ENCODE data around the gene ESD.
"Not testable (repeated sequence)": the region's sequence is repeated elsewhere in the genome, so short reads cannot be mapped to it uniquely, and the experiment has no call there.

ESD gene

GRCh38 chr13:46796515-46797474 is at the start of gene ESD:
TSS of gene ESD (minus strand) at chr13:46797161. CDS start at chr13:46791413, 5,748 bp downstream.
- peak; percentile 92 for DNase-seq

DNA sequence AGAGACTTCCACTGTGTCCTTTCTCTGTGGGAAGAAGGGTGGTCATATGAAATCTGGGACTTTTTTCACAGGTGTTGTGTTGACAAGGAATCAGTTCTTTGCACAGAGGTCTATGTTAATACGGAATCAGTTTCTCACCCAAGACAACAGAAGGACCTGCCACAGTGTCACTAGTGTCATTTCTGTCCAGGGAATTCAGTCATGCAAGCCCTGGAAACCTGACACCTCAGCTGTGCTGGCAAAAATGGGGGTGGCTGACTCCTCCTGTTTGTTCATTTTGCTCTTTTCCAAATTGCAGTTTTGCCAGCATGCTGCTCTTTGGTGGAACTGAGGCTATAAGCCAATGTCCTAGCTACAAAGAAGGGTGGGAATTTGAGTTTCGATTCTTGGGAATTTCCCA is 49.8 kb upstream of the ESD start:
- no peak for DNase-seq

DNA sequence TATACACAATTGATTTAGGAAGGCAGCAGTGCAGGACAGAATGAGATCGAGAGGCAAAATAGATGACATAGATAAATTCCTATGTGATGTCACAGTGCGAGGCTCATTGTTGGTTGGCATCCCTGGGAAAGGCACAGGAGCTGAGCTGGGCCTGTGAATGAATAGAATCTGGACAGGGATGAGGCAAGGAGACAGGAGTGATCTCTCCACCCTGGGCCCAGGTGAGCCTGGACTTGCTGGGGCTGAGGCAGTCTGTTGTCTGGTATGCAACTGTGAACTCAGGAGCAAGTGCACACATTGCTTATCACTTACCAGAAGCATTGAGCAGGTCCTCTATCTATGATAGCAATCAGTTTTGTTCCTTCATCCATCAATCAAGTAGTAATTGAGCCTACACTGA is 48.2 kb upstream of the ESD start:
- DNase-seq = no peak

- no peak for DNase-seq
These were observed 47.5 kb upstream of the ESD start for GRCh38 chr13:46844431-46844830.

GRCh38 chr13:46839399-46839798 is 42.4 kb upstream of the ESD start:
- DNase-seq = no peak

DNA sequence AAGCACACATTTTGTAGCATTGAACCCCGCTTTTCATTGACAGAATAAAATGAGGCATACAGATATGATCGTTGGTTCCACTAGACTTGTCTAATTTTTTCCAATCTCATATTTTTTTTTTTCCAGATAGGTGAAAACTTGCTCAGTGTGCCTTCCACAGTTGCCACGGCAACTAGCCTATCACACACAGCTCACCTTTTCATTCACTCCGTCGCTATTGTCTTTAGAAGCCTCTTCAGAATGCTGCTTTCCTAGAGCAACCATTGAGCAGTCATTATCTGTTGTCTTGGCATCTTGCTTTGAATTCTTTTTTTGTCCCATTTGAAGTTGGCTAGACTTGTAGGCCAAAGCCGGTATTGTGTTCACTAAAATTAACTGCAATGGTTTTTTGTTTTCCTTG is 37.7 kb upstream of the ESD start:
- no peak for DNase-seq

GRCh38 chr13:46831588-46832194 is 34.7 kb upstream of the ESD start:
- no peak for DNase-seq

DNA sequence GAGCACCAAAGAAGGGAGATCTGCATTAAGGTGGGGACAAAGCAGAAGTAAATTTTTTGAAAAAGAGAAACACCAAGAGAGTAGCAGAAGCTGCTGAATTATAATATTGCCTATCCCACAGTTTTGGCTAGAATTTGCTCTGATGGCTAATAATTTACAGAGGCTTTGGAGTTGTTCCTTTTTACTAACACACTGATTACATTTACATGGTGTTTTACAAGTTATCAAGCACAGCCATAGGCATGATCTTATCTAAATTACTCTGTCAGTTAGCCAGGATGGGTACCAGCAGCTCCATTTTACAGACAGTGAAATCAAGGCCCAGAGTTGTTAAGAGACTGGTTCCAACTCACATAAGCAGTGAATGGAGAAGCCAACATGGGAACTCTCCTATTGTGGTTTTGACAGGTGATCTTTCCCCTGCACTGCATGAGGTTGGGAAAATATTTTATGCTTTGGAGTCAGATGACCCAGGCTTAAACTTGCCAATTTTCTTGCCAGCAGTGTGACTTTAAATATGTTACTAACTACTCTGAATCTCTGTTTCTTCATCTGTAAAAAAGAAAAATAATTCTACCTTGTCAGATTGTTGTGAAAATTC is 33.5 kb upstream of the ESD start:
- DNase-seq = no peak

DNA sequence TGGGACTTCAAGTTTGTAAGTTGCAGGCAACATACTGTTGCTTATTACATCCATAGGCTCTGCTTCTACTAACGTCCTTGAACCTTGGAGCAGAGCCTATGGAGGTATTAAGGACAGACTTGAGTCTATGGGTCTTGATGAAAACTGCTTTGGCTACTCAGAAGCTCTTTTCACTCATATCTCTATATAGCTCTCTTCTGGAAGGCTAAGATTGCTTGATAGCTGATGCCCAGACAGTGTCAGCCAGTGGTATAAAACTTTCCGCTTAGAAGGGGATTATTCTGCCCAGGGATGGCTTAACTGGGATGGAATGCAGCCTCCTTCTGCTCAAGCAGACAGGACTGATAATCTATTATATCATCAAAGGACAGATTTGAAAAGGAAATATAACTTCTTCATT is 25.6 kb upstream of the ESD start:
- DNase-seq = no peak

DNA sequence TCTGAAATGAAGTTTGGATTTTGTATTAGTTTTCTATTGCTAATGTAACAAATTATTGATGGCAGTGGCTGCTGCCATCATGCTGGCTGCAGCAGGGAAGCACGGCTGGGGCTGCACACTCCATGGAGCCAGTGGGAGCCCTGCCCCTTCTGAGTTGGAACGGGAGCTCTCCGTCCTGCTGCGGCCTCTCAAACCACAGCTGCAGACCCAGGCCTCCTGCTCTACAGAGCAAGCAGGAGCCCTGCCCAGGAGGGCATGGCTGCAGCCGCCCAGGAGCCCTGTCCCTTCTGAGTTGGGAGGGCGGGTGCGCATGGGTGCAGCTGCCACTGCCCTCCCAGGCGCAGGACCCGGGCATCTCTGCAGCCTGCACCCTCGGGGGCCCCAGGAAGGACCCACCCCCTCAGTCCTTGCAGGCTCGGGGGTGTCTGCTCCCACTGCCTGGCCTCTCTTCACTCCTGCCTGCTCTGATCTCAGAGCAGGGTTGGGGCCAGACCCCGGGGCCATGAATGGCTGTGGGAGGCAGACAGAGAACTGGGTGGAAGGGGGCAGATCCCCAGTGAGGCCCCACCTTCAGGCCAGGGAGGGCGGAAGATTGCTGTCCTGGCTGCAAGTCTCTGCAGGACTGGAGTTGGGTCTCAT is 21.0 kb upstream of the ESD start:
- no peak for DNase-seq

- no peak for DNase-seq
These were observed 20.1 kb upstream of the ESD start for GRCh38 chr13:46817095-46817494.

- DNase-seq = no peak
These were observed 19.4 kb upstream of the ESD start for GRCh38 chr13:46816371-46816770.

DNA sequence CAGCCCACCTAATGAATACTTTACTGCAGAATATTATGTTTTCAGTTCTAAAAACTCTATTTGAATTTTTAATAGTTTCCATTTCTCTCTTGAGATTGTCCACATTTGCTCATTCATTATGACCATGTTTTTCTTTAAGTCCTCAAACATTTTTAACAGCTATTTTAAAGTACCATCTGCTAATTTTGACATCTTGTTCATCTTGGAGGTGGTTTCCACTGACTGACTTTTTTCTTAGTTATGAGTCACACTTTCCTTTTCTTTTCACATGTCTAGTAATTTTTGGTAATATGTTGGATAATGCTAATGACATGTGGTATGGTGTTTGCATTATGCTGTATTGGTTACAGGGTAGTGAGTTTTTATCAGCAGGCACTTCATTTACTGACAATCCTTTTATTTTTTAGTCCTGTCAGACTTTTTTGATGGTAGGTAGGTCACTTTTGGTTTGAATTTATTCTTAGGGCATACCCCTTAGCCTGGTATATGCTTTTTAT is 15.4 kb upstream of the ESD start:
- no peak for DNase-seq

DNA sequence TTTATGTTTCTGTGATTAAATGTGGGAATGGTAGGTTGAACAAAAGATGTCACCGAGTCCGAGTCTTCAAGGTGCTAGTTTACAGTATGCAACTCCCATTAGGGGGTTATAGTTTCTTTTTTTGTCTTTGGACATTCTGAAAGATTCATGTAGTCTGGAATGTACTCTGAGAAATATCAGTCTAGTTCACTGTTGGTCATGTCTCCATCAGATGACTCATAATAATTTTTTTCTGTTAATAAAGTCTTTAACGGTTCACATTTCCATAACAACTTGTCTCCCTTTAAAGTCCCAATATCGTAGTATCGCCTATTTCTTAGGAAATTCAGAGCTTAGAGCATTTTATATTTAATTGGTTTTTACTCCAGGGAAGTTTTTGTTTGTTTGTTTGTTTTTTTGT is 13.5 kb upstream of the ESD start:
- no peak for DNase-seq

GRCh38 chr13:46804921-46805320 is 8.0 kb upstream of the ESD start:
- not testable (repeated sequence) for DNase-seq

GRCh38 chr13:46804391-46804815 is 7.4 kb upstream of the ESD start:
- DNase-seq = no peak

DNA sequence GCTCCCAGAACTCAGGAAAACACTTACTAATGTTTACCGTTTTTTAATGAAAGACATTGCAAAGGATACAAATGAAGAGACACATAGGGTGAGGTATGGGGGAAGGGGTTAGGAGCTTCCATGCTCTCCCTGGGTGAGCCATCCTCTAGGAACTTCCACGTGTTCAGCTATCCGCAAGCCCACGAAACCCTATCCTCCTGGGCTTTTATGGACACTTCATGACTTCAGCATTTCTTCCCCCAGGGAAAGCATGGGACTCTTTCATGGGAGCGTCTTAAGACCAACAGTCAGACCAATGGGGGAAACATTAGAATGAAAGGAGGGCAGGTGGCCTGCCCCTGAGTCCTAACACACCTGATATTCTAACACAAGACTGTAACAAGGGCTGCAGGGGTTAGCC is 6.6 kb upstream of the ESD start:
- no peak for DNase-seq

DNA sequence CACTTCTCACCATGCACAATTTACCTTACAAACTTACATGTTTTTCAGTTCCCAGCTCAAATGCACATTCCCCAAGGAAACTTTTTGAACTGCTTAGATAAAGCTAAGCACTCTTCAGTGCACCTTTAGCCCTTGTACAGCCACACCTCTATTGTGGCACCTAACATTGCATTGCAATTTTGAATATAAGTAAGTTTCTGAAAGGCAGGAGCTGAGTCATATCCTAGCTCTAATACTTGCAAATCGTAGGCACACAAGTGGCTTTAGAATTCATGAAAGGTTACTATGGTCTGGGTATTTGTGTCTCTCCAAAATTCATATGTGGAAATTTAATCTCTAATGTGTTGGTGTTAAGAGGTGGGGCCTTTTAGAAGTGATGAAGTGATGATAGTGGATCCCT is 4.9 kb upstream of the ESD start:
- DNase-seq = no peak

DNA sequence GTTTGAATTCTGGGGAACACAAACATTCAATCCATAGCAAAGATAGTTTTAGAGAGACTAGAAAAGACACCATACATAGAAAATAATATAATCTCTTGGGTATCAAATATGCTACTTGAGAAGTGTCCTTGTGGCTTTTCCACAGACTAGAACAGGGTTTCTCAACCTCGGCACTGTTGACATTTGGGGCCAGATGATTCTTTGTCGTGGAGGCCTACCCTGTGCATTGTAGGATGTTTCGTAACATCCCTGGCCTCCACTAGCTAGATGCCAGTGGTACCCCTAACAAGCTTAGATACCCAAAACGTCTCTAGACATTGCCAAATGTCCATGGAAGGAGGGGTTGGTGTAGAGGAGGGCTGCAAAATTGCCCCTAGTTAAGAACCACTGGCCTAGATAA is 2.2 kb upstream of the ESD start:
- DNase-seq = no peak

DNA sequence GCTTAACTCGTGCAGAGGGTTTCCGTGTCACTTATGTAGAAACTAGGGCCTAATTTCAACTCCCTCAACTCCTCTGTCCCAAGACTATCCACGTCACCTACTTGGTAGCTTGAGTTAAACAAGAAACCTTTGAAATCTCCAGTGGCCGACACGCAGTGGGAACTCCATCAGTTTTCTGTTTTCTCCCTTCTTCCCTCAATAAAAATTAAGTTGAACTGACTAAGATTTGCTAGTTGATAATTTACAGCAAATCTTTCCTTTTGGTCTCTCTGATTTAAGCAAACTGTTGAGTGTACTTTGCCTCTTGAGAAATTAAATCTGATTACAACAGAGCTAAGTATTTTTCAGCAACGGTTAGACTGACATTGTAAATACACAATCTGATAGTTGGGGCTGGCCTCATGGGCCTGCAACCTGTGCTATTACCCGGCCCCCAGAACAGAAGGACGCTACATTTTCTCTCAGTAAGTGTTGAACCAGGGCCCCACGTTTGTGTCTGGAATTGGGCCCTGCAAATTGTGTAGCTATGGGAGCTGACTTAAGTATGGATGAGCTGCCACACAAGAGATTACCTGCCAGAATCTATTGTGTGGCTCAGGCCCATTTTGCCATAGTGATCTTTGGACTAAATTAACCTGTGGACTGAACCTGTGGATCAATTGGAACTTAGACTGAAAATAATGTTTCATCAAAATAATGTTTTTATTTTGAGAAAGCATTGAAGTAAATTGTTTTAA is 708 bp upstream of the ESD start:
- DNase-seq = no peak

DNA sequence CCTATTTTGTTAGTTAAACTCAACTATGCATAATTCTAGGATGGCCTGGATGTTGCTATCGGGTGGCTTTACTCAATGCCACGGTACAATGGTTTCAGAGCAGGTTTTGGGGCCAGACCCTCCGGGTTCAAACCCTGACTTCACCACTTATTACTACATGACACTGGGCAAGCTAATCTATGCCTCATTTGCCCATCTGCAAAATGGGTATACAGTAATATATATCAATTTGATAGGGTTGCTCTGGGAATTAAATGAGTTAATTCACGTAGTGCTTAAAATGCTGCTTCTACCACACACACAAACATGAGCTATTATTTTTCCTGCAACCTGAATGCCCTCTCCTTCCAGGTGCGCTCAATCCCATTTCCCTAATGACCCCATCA is 839 bp downstream of the ESD start:
- no peak for DNase-seq

GRCh38 chr13:46795321-46795720 is 1.6 kb downstream of the ESD start:
- DNase-seq = no peak

GRCh38 chr13:46783504-46783903 is 13.5 kb downstream of the ESD start:
- no peak for DNase-seq

Data from activated CD4-positive, CD25-positive, alpha-beta regulatory T cell treated with anti-CD3 and anti-CD28 coated beads, Interleukin-2, amount 50 U/mL, for 72 hours (primary cell).